GM18517 (cell line): ENCODE measurements around the gene PTPN14.

ENCODE experiments used
- ATAC-seq: cut with Tn5 transposase; IDR thresholded peaks from one replicate; pipeline ENCODE4 v1.9.1; 2021; ENCODE audit warnings: mild to moderate bottlenecking, moderate library complexity; ENCODE audit not compliant: unreplicated experiment

Gene PTPN14

DNA sequence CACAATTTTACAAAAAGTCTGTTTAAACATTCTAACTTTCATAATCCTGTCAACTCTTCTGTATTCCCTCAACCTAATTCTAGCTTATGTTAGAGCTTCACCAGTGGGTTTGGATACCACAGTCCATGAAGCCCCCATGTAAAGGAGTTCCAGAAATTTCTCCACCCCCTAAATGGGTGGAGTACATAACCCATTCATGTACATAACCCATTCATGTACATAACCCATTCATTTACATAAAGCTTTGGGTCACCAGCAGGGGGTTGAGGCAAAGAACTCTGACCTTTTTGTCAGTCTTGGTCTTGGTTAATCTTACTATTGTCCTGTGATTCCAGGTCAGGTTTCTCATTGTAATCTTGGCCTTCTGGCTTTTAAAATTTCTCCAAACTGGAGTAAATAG, 208.9 kb downstream of the PTPN14 start:
- no peak for ATAC-seq

DNA sequence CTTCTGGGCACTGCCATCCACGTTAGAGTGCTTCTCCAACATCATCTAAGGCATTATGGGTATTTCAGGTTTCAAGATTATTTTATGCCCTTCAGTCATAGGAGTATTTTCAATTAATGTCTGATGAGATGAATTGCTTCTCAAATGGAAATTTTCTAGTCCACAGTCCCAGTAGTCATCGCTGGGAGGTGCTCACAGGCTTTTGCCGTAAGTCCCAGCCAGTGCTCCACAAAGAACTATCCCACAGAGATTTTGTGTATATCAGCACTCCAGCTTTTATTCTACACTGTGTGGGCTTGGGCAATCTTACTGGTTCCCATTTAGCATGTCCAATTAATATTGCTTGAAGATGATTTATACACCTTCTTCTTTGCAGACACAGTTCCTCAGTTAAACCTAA, 209.5 kb downstream of the PTPN14 start:
- no peak for ATAC-seq

DNA sequence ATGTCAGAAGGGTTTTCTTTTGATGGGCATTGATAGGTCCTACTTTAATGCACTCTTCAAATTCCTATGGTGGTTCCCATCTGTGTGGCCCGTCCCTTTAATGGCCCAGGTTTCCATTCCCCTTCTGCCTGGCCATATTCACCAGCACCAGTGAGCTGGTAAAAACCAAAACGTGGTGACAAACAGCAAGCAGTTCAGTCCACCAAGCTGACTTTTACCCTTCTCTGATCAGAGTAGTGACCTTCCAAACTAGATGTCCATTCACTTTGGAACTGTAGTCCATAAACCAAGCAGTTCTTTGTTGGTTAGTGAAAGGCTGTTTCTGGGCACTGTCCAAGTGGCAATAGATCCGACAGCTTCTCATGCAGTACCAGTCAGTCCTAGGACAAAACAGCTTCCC, 209.9 kb downstream of the PTPN14 start:
- ATAC-seq = no peak

DNA sequence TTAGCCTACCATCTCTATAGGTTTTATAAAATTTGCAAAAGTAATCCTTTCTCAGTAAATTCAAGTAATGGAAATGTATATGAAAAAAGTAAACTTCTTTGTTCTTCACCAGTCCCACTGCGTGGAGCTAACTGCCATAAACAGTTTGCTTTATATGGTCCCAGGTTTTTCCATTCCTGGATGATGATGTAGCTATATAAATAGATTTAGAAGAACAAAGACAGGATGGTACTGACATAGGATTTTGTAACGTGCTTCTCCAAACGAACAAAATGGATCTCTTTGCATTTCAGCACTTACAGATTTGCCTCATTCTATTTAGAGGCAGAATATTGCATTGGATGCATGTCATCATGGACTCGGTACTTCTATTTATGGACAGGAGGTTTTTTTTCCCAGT, 213.2 kb downstream of the PTPN14 start:
- no peak for ATAC-seq

- ATAC-seq = no peak
Observed at GRCh38 chr1:214337511-214337910, 213.9 kb downstream of the PTPN14 start.

- ATAC-seq = no peak
Observed at GRCh38 chr1:214337015-214337414, 214.4 kb downstream of the PTPN14 start.

DNA sequence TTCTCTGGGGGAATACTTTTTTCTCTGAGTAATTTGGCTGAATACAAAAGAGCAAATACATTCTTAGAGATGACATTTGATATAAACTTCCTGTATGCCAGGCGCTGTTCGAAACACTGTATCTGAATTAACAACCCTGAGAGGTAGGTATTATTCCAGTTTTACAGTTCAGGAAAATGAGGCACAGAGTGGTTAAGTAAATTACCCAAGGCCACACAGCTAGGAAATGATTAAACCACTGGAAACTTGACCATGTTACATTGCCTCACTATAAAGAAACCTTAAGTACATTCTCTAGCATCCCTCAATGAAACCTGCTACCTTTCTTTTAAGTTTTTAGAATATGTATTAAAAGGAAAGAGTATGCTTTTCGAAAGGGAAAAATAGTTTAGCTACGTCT, 215.8 kb downstream of the PTPN14 start:
- ATAC-seq = no peak

GRCh38 chr1:214332946-214333798, 218.2 kb downstream of the PTPN14 start:
- no peak for ATAC-seq

DNA sequence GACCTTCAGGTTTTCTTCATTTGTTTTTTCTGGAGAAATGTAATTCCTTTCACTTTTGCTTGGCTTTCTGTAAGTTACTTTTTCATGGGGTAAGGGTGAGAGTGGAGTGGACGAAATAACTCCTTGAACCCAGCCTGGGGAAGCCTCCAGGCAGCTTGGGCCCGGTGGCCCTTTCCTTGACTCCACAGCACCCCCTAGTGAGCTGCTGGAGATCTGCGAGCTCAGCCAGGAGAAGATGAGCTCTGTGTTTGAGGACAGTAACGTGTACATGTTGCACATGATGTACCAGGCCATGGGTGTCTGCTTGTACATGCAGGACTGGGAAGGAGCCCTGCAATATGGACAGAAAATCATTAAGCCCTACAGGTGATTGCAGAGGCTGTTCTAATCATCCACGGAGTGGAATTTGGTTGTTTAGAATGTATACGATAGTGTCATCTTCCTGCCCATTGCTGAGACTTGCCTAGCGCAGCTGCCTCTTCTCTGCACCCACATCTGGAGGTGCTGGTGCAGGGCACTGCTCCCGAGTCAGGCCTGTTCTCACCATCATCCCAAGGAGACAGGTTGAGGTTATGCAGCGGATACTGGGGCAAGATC, 219.5 kb downstream of the PTPN14 start:
- no peak for ATAC-seq

DNA sequence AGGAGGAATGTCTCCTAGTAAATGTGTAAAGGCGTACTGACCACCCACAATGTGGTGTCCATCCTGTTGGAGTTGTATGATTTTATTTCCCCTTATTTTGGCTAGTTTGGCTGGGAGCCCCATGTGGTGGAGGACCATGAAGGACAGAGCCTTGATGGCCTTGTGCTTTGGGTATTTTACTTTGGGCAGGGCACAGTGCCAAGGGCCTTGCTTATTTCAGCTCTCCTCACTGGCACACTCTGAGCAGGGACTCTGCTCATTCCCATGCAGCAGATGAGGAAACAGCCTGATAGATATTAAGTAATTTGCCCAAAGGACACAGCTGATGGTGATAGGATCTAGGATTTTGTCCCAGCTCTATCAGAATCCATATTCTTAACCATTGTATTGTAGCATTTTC, 220.2 kb downstream of the PTPN14 start:
- ATAC-seq = no peak

GRCh38 chr1:214330715-214331114, 220.7 kb downstream of the PTPN14 start:
- no peak for ATAC-seq

GRCh38 chr1:214330222-214330621, 221.2 kb downstream of the PTPN14 start:
- ATAC-seq = no peak

DNA sequence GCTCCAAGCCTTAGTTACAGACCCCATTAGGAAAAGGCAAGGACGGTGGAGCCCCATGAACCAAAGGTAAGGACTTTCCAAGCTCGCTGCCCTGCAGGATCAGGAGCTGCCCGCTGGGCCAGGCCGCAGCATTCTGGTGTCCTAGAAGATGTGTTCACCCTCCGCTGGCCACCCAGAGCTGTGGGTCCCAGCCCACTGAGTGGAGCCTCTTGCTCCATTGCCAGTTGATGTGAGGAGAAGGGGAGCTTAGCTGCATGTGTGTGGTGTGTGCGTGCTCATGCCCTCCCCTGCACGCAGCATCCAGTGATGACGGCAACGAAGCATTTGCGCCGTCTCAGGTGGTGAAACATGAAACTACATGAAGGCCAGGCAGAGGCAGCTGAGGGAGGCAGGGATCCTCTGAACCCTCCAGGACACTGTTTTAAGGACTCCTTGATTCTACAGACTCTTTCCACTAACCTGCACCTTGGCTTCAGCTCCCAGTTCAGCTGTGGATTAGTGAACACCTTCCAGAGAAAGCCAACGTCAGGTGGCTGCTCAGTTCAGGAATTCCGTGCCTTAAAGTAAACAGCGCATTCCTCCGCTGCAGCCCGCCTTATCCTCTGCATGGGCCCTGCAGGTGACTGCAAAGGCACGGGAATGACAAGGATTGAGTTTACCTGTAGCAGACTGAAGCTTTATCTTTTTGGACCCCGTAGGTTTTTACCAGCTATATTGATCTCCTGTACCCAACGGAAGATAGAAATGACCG, 221.8 kb downstream of the PTPN14 start:
- no peak for ATAC-seq

- ATAC-seq = peak; percentile 89
Observed at GRCh38 chr1:214328770-214329469, 222.5 kb downstream of the PTPN14 start.

DNA sequence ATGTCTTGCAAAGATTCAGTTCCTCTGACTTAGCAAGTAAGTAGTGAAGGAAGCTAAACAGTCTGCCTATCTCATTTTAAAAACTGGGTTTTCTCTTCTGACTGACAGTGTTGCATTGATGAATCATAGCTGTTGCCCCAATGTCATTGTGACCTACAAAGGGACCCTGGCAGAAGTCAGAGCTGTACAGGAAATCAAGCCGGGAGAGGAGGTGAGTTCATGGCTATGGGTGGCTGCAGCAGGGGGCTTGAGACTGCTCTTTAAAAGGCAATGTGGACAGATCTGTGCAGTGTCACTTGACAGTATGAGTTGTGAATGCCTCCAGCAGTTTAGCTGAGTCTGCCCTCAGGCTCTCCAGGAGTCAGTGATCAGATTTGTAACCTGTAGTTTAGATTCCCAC, 223.9 kb downstream of the PTPN14 start:
- ATAC-seq = no peak

DNA sequence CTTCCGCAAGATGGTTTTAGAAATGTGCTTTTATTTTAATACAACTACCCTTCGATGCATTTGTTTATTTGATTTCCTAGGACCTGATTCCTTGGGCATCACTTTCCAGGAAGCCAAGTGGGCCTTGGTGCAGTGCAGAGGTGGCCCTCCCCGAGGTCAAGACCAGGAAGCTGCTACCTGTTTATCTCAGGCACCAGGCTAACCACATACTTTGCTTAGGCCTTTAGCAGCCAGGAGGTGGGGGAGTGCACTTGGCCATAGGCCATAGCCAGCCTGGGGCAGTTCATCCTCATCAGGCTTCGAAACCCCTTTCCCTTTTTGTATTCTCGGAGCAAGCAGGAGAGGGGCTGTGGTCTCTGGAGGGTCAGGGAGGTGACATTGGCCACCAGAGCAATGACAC, 225.0 kb downstream of the PTPN14 start:
- ATAC-seq = no peak

DNA sequence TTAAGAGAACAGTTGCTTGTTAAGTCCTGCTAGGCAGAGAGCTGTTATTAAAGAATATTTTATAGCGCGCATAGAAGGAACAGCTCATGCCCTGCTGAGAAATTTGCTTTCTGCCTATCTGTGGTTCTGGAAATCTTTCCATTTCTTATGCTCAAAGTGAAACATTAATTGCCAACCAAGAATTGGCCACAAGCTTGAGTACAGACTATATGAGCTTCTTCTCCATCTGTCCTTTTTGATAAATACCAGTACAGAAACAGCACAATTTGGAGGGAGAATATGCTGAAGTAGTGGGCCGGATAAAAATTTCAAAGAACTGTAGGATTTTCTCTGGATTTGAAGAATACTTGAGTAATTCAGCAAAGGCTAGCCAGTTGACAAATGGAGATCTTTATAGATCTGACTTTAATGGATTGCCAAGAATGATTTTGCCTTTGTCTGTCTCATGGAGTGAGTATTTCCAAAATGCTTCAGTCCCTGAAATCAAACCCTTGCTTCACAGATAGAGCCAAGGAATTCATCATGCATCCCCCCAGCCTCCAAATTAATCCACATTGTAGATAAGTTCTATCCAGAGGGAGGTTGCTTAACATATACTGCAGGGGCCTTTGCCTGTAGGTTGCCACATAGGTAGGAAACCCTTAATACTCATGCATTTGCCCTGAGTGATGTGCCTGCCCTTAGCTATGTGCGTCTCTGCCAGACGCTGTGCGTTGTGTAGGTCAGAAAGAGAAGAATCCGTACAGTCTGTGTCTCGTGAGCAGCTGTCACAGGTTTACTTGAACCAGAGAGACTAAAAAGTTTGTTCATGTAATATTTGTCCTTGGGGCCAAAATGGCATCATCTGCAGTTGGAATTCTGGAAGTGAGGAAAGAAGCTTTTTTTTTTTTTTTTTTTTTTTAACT, 226.3 kb downstream of the PTPN14 start:
- ATAC-seq = no peak

GRCh38 chr1:214321705-214322453, 229.5 kb downstream of the PTPN14 start:
- peak; percentile 87 for ATAC-seq

DNA sequence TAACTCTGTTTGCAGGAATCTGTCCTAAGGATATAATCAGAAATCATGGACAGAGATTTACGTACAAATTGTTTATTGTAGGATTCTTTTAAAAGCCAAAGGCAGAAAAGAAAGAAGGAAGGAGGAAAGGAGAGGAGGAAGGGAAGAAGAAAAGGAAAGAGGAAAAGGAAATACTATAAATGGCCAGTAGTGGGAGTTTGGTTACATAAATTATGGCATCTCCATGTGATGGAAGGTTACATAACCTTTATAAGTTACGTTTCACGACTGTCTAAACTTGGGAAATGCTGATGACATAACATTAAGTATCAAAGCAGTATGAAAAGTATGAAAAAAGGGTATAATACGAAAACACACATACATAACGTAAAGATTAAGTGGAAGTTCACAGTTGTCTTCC, 231.5 kb downstream of the PTPN14 start:
- ATAC-seq = no peak
